NCI-H2227 (cell line): ENCODE results near the gene ANXA2R.
"Not testable (repeated sequence)": the region's sequence is repeated elsewhere in the genome, so short reads cannot be mapped to it uniquely, and the experiment has no call there.

Experiments used
- DNase-seq: peaks from one replicate; lab custom pipeline; 2025; ENCODE audit not compliant: unreplicated experiment; lab: John Stamatoyannopoulos, UW

ANXA2R gene

GRCh38 chr5:43036409-43036808 is 3.7 kb downstream of the ANXA2R start:
- DNase-seq: no peak

- DNase-seq: no peak
These were observed 5.5 kb downstream of the ANXA2R start for GRCh38 chr5:43034591-43034968.

- DNase-seq: no peak
These were observed 6.1 kb downstream of the ANXA2R start for GRCh38 chr5:43033841-43034590.

GRCh38 chr5:43027054-43027785 is 12.9 kb downstream of the ANXA2R start:
- DNase-seq: no peak

- DNase-seq: not testable (repeated sequence)
These were observed 14.8 kb downstream of the ANXA2R start for GRCh38 chr5:43025184-43025950.

GRCh38 chr5:43024217-43024616 is 15.9 kb downstream of the ANXA2R start:
- DNase-seq: no peak

GRCh38 chr5:43021151-43021550 is 19.0 kb downstream of the ANXA2R start:
- DNase-seq: no peak

GRCh38 chr5:43020399-43020746 is 19.7 kb downstream of the ANXA2R start:
- DNase-seq: peak; percentile 73

GRCh38 chr5:43019614-43020398 is 20.3 kb downstream of the ANXA2R start:
- peak; percentile 93 for DNase-seq

GRCh38 chr5:43019291-43019613 is 20.9 kb downstream of the ANXA2R start:
- DNase-seq: no peak

GRCh38 chr5:43017428-43017815 is 22.7 kb downstream of the ANXA2R start:
- DNase-seq: peak; percentile 50

- peak; percentile 36 for DNase-seq
These were observed 23.8 kb downstream of the ANXA2R start for GRCh38 chr5:43016217-43016779.

GRCh38 chr5:43014522-43014921 is 25.6 kb downstream of the ANXA2R start:
- no peak for DNase-seq

- no peak for DNase-seq
These were observed 29.2 kb downstream of the ANXA2R start for GRCh38 chr5:43010935-43011315.

GRCh38 chr5:43008363-43009153 is 31.6 kb downstream of the ANXA2R start:
- DNase-seq: peak; percentile 98

GRCh38 chr5:43007911-43008362 is 32.2 kb downstream of the ANXA2R start:
- peak; percentile 92 for DNase-seq

GRCh38 chr5:43007246-43007910 is 32.7 kb downstream of the ANXA2R start:
- peak; percentile 96 for DNase-seq

- DNase-seq: no peak
These were observed 33.5 kb downstream of the ANXA2R start for GRCh38 chr5:43006424-43007202.

- no peak for DNase-seq
These were observed 35.1 kb downstream of the ANXA2R start for GRCh38 chr5:43005031-43005430.
